ENCODE data around the gene AMN.

GRCh38 chr14:102973706-102974285 lies 51.3 kb downstream of the AMN start:
- TF ChIP-seq POLR2A (IDR thresholded peaks at IDR 0.05) (no peak), POLR2AphosphoS5 (IDR thresholded peaks at IDR 0.05) (no peak)
